ENCODE measurements around the gene ST6GAL1. TPM values are rescaled to one million over a fixed set of nuclear protein-coding genes. Genes with fewer than 3 reads are reported as not detected.
A peak's percentile ranks its signal among the peaks of the same experiment; 100 is the strongest.
"Not testable (repeated sequence)": the region's sequence is repeated elsewhere in the genome, so short reads cannot be mapped to it uniquely, and the experiment has no call there.

ST6GAL1 gene
- total RNA-seq, 1 donor = 38.8 TPM

- H3K4me3 ChIP-seq (ENCODE audit: low read length) = no peak overlapping the region
- no peaks in the 10 kb centered on the region for H3K9me3 ChIP-seq (ENCODE audit: low read depth, low read length)
- H3K27me3 ChIP-seq (ENCODE audit: insufficient read depth, low read length) = no peaks in the 10 kb centered on the region
- peaks cover 82% of the 10 kb centered on the region for H3K4me1 ChIP-seq (ENCODE audit: insufficient read depth, low read length)
Measured at GRCh38 chr3:187020376-187020775, 90.0 kb downstream of the ST6GAL1 start.

- H3K27me3 ChIP-seq (ENCODE audit: insufficient read depth, low read length) = no peaks in the 10 kb centered on the region
- peak overlapping the region; percentile 12 for H3K4me3 ChIP-seq (ENCODE audit: low read length)
- H3K4me1 ChIP-seq (ENCODE audit: insufficient read depth, low read length) = peaks cover 82% of the 10 kb centered on the region
- no peaks in the 10 kb centered on the region for H3K9me3 ChIP-seq (ENCODE audit: low read depth, low read length)
Measured at GRCh38 chr3:187021748-187022402, 91.5 kb downstream of the ST6GAL1 start.

- Histone ChIP-seq H3K4me1 (ENCODE audit: insufficient read depth, low read length) (peaks cover 81% of the 10 kb centered on the region), H3K4me3 (ENCODE audit: low read length) (peak overlapping the region; percentile 12), H3K27me3 (ENCODE audit: insufficient read depth, low read length) (no peaks in the 10 kb centered on the region), H3K9me3 (ENCODE audit: low read depth, low read length) (no peaks in the 10 kb centered on the region)
Measured at GRCh38 chr3:187022403-187023029, 92.2 kb downstream of the ST6GAL1 start.

DNA sequence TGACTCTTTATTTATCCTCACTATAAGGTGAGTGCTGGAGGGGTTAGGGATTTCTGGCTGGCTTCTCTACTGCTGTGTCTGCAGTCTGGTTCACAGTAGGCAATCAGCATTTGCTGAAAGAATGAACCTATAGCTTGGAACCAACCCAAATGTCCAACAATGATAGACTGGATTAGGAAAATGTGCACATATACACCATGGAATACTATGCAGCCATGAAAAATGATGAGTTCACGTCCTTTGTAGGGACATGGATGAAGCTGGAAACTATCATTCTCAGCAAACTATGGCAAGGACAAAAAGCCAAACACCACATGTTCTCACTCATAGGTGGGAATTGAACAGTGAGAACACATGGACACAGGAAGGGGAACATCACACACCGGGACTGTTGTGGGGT lies 93.0 kb downstream of the ST6GAL1 start:
- H3K4me1 ChIP-seq (ENCODE audit: insufficient read depth, low read length) = peaks cover 79% of the 10 kb centered on the region
- H3K4me3 ChIP-seq (ENCODE audit: low read length); H3K27me3 ChIP-seq (ENCODE audit: insufficient read depth, low read length); H3K9me3 ChIP-seq (ENCODE audit: low read depth, low read length): not testable (repeated sequence)

DNA sequence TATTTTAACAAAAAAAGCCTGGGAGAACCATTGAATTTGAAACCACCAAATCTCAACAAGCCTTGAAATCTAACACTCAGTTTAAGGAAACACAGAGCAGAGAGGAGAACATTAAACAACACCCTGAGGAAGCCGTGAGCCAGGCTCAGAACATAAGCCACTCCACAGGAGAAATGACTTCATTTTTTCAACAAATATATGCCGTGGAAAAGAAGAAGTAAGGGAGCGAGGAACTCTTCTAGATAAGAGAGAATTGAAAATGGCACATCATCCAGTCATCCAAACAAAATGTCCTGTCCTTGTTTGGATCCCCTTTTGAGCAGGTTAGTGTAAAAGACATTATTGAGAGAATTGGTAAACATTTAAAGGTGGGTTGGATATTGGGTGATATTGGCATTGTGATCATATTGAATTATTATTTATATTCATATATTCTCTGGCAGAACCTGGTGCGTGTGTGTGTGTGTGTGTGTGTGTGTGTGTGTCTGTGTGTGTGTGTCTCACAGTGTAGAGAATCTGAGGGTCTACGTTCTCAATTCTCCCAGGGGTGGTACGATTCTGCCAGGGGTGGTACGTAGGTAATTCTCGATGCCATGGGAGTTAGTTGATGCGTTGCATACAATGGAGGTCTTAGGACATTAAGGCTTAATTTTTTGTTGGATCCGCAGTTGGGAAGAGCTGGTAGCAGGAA lies 94.4 kb downstream of the ST6GAL1 start:
- Histone ChIP-seq H3K4me1 (ENCODE audit: insufficient read depth, low read length) (peaks cover 80% of the 10 kb centered on the region), H3K4me3 (ENCODE audit: low read length) (peak overlapping the region; percentile 34), H3K27me3 (ENCODE audit: insufficient read depth, low read length) (no peaks in the 10 kb centered on the region), H3K9me3 (ENCODE audit: low read depth, low read length) (no peaks in the 10 kb centered on the region)

DNA sequence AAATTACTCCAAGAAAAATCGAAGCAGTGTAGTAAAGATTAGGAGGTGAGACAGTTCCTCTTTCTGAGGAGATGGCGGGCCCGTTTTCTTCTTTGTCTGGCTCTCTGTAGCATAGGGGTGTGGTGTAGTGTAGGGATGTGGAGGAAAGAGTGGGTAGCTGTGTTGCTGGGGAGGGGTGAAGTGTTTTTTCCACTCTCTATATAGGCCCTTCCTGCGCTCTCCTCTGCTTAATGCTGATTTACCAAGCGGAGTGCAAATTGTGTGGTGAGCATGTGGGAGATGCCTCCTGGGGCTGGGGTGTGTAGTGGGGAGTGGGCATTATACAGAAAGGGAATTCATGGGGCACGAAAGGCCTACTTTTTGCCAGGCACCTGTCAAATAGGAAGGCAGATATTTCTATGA lies 94.9 kb downstream of the ST6GAL1 start:
- Histone ChIP-seq H3K4me1 (ENCODE audit: insufficient read depth, low read length) (peaks cover 81% of the 10 kb centered on the region), H3K4me3 (ENCODE audit: low read length) (peak overlapping the region; percentile 34), H3K9me3 (ENCODE audit: low read depth, low read length) (no peaks in the 10 kb centered on the region), H3K27me3 (ENCODE audit: insufficient read depth, low read length) (no peaks in the 10 kb centered on the region)

- Histone ChIP-seq H3K4me1 (ENCODE audit: insufficient read depth, low read length) (peaks cover 81% of the 10 kb centered on the region), H3K9me3 (ENCODE audit: low read depth, low read length) (no peaks in the 10 kb centered on the region), H3K27me3 (ENCODE audit: insufficient read depth, low read length) (no peaks in the 10 kb centered on the region), H3K4me3 (ENCODE audit: low read length) (peak overlapping the region; percentile 34)
Measured at GRCh38 chr3:187025656-187026316, 95.5 kb downstream of the ST6GAL1 start.

- no peaks in the 10 kb centered on the region for H3K9me3 ChIP-seq (ENCODE audit: low read depth, low read length)
- peak overlapping the region; percentile 34 for H3K4me3 ChIP-seq (ENCODE audit: low read length)
- H3K4me1 ChIP-seq (ENCODE audit: insufficient read depth, low read length) = peaks cover 81% of the 10 kb centered on the region
- H3K27me3 ChIP-seq (ENCODE audit: insufficient read depth, low read length) = no peaks in the 10 kb centered on the region
Measured at GRCh38 chr3:187026317-187026670, 96.0 kb downstream of the ST6GAL1 start.

DNA sequence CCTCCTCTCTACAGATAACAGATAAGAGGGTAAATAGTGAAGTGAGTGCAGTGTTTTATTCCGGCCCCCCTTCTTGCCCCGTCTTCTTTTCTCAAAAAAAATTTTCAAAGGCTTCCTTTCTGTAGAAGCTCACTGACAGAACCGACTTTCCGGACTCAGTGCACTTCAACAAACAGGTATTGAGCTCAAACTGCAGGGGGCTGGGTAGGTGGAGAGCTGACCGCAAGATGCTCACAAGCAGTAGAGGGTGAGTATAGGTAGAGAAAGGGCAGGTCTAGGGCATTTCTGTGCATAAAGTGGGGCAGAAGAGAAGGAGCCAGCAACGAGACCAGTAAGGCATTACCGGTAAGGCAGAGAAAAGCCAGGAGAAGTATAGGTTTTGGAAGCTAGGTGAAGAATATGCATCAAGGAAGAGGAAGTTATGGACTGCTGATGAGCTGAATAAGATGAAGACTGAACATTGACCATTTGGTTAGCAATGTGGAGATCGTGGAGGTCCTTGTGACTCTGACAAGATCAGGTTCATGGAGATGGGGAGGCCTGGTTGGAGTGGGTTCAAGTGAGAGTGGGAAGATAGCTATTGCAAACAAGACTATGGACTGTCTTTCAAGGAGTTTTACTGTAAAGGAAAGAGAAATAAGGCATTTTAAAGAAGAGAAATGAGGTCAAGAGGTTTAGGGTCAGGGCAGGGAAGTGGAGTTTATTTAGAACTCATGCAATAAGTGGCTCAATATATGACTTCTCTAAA lies 97.4 kb downstream of the ST6GAL1 start:
- Histone ChIP-seq H3K4me1 (ENCODE audit: insufficient read depth, low read length) (peaks cover 83% of the 10 kb centered on the region), H3K9me3 (ENCODE audit: low read depth, low read length) (no peaks in the 10 kb centered on the region), H3K27me3 (ENCODE audit: insufficient read depth, low read length) (no peaks in the 10 kb centered on the region), H3K4me3 (ENCODE audit: low read length) (peak overlapping the region; percentile 31)

DNA sequence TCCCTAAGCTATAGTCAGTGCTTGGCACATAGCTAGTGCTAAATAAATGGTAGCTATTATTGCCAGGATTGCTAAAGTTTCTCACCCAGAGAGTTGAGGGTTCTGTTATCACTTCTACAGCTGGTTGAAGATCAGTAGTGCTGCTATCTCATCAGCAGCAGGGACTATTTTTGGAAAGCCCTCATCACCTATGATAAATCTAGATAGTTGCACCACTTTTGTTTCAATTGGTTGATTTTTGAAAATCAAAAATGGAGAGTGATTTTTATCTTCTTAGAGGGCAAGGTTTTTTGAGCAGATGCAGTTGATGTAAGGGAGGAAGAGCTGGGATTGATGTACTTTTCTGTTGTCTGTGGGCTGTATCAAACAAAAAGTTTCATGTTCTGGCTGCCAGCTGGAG lies 101.6 kb downstream of the ST6GAL1 start:
- Histone ChIP-seq H3K4me3 (ENCODE audit: low read length) (no peak overlapping the region), H3K27me3 (ENCODE audit: insufficient read depth, low read length) (no peaks in the 10 kb centered on the region), H3K9me3 (ENCODE audit: low read depth, low read length) (peaks cover 8% of the 10 kb centered on the region), H3K4me1 (ENCODE audit: insufficient read depth, low read length) (peaks cover 58% of the 10 kb centered on the region)

DNA sequence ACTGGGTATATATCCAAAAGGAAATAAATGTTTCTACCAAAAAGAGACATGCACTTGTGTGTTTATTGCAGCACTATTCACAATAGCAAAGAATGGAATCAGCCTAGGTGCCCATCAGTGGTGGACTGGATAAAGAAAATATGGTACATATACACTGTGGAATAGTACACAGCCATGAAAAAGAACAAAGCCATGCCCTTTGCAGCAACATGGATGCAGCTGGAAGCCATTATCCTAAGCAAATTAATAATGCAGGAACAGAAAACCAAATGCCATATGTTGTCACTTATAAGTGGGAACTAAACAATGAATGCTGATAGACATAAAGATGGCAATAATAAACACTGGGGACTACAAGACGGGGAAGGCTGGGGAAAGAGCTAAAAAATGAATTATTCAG lies 106.1 kb downstream of the ST6GAL1 start:
- Histone ChIP-seq H3K9me3 (ENCODE audit: low read depth, low read length) (peaks cover 8% of the 10 kb centered on the region), H3K27me3 (ENCODE audit: insufficient read depth, low read length) (no peaks in the 10 kb centered on the region), H3K4me1 (ENCODE audit: insufficient read depth, low read length) (peaks cover 48% of the 10 kb centered on the region), H3K4me3 (ENCODE audit: low read length) (no peak overlapping the region)

- Histone ChIP-seq H3K4me3 (ENCODE audit: low read length) (no peak overlapping the region), H3K9me3 (ENCODE audit: low read depth, low read length) (peaks cover 8% of the 10 kb centered on the region), H3K27me3 (ENCODE audit: insufficient read depth, low read length) (no peaks in the 10 kb centered on the region), H3K4me1 (ENCODE audit: insufficient read depth, low read length) (peaks cover 57% of the 10 kb centered on the region)
Measured at GRCh38 chr3:187039100-187039722, 108.9 kb downstream of the ST6GAL1 start.

DNA sequence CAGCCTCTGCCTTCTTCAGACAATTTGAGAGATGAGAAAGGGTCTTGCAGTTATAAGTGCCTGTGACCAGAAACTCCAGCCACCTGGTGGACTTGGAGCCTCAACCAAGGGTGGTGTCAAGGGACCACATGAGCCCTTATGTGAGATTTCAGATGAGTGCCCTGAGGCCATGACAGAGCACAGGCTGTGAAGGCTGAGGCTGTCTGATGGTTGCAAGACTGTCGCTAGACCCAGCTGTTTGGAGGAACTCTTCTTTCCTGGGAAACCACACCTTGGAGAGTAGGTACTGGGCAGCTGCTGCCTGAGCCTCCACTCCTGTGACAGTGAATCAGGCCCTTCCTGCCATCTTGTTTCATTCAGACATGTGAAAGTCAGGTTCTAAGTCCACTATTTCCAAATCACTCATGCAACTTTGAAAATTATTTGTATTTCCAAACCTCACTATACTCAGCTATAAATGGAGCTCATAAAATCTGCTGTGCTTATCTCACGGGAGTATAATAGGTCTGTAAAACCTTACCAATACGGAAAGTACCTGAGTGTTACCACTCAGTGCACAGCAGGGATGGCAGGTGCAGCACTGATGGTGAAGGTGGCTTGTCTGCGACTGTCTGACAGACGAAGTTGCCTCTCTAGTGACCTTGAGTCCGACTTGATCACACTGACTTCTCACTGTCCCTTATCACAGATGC lies 109.5 kb downstream of the ST6GAL1 start:
- H3K27me3 ChIP-seq (ENCODE audit: insufficient read depth, low read length) = no peaks in the 10 kb centered on the region
- no peak overlapping the region for H3K4me3 ChIP-seq (ENCODE audit: low read length)
- peaks cover 4% of the 10 kb centered on the region for H3K9me3 ChIP-seq (ENCODE audit: low read depth, low read length)
- peaks cover 64% of the 10 kb centered on the region for H3K4me1 ChIP-seq (ENCODE audit: insufficient read depth, low read length)

Data from mononuclear cell (primary cell).